Endothelial cell of umbilical vein (primary cell): Measurements from ENCODE around the gene MROH2A. TPM values are rescaled to one million over a fixed set of nuclear protein-coding genes. Genes with fewer than 3 reads are reported as not detected.

Experiments used
- BruUV-seq: library from RNA; stranded (reverse); fragments of 400-500 nt; replicated peaks from 2 replicates; lab custom pipeline; 2021; lab: Mats Ljungman, UMichigan
- CTCF ChIA-PET: fragments of 300-600, 350-600 bp; sonication (Branson Sonifier 250); formaldehyde crosslinking; loops from one replicate; lab custom pipeline; 2021; ENCODE audit warnings: antibody characterized with exemption, inconsistent platforms; lab: Charles Lee
- POLR2A ChIA-PET: fragments of 300-600, 350-600 bp; sonication (Branson Sonifier 250); formaldehyde crosslinking; loops from one replicate; lab custom pipeline; 2021; ENCODE audit warnings: antibody characterized with exemption, inconsistent platforms; lab: Charles Lee
- DNase-seq: peaks from one replicate; pipeline ENCODE4 v3.0.0-alpha.2; 2011; ENCODE audit warnings: low read depth, low spot score
- FAIRE-seq: peaks from 2 replicates; lab custom pipeline; 2011; peaks lifted over from hg19 to GRCh38; lab: Jason Lieb, UNC
- H2AFZ ChIP-seq: 2 replicates; pipeline ENCODE4 v1.6.0; 2012; ENCODE audit warnings: low read depth, low read length, control low read depth, inconsistent platforms
- H3K27ac ChIP-seq: 2 replicates; pipeline ENCODE4 v1.5.1; 2011; ENCODE audit warnings: low read depth, mild to moderate bottlenecking, control low read depth, low read length, moderate library complexity; ENCODE audit not compliant: insufficient read depth
- H3K27me3 ChIP-seq, 2 experiments: 2 replicates each; pipeline versions ENCODE4 v1.6.0 to v1.6.1; 2011; ENCODE audit warnings: low read length in 2 of 2, mixed read lengths in 1 of 2; ENCODE audit not compliant: control insufficient read depth in 2 of 2, insufficient read depth in 2 of 2
- H3K36me3 ChIP-seq, 2 experiments: 2 replicates in 1 of 2; 3 replicates in 1 of 2; pipeline ENCODE4 v1.5.1; 2011; ENCODE audit warnings: low read length in 2 of 2, mild to moderate bottlenecking in 1 of 2, moderate library complexity in 1 of 2; ENCODE audit not compliant: control insufficient read depth in 2 of 2, insufficient read depth in 2 of 2; ENCODE audit errors: extremely low read depth in 1 of 2
- H3K4me1 ChIP-seq: 3 replicates; pipeline ENCODE4 v1.5.1; 2011; ENCODE audit warnings: mild to moderate bottlenecking, low read length; ENCODE audit not compliant: control insufficient read depth, insufficient read depth; ENCODE audit errors: extremely low read depth
- H3K4me2 ChIP-seq: 2 replicates; pipeline ENCODE4 v1.6.1; 2011; ENCODE audit warnings: low read length, control low read depth, mixed read lengths; ENCODE audit not compliant: insufficient read depth
- H3K4me3 ChIP-seq, 3 experiments: fragments of 200-600 bp in 1 of 3; sonication (generic), shearing (Covaris generic) in 1 of 3; replicated peaks in 1 of 3; 2 replicates each; pipeline ENCODE4 v1.5.1; 2011 to 2016; ENCODE audit warnings: control low read depth in 3 of 3, low read length in 3 of 3, mild to moderate bottlenecking in 2 of 3, inconsistent platforms in 1 of 3, low read depth in 1 of 3, moderate library complexity in 1 of 3; ENCODE audit not compliant: insufficient read depth in 1 of 3
- H3K79me2 ChIP-seq: 2 replicates; pipeline ENCODE4 v1.6.0; 2012; ENCODE audit warnings: low read length, inconsistent platforms; ENCODE audit not compliant: control insufficient read depth, insufficient read depth
- H3K9ac ChIP-seq: replicated peaks from 2 replicates; pipeline ENCODE3; 2011; ENCODE audit warnings: low read length, control low read depth; ENCODE audit not compliant: insufficient read depth; ENCODE audit errors: extremely low read depth
- H3K9me1 ChIP-seq: replicated peaks from 3 replicates; pipeline ENCODE4 v1.6.0; 2011; ENCODE audit warnings: mild to moderate bottlenecking, low read length; ENCODE audit not compliant: control insufficient read depth, insufficient read depth; ENCODE audit errors: extremely low read depth
- H3K9me3 ChIP-seq: replicated peaks from 2 replicates; pipeline ENCODE4 v1.5.1; 2012; ENCODE audit warnings: low read length, inconsistent platforms; ENCODE audit not compliant: control insufficient read depth, insufficient read depth
- H4K20me1 ChIP-seq: replicated peaks from 2 replicates; pipeline ENCODE3; 2011; ENCODE audit warnings: mild to moderate bottlenecking, low read length; ENCODE audit not compliant: control insufficient read depth, insufficient read depth; ENCODE audit errors: extremely low read depth
- EZH2 ChIP-seq: IDR thresholded peaks from 2 replicates; pipeline ENCODE4 v1.6.1; 2012; ENCODE audit warnings: borderline replicate concordance, low read depth, mild to moderate bottlenecking, moderate library complexity, low read length, inconsistent platforms; ENCODE audit not compliant: severe bottlenecking
- FOS ChIP-seq: IDR thresholded peaks from 2 replicates; pipeline ENCODE4 v1.6.1; 2011; ENCODE audit warnings: mild to moderate bottlenecking, low read length, moderate library complexity, borderline replicate concordance; ENCODE audit not compliant: insufficient read depth
- GATA2 ChIP-seq: IDR thresholded peaks from 2 replicates; pipeline ENCODE4 v1.7.0; 2011; ENCODE audit warnings: low read depth, mild to moderate bottlenecking, moderate library complexity, mixed read lengths, low read length; ENCODE audit not compliant: insufficient read length, insufficient read depth
- JUN ChIP-seq: IDR thresholded peaks from 2 replicates; pipeline ENCODE4 v1.6.1; 2011; ENCODE audit warnings: borderline replicate concordance, low read depth; ENCODE audit not compliant: insufficient read length, insufficient read depth
- MYC ChIP-seq: IDR thresholded peaks from one replicate; pipeline ENCODE4 v1.6.1; 2011; ENCODE audit warnings: mild to moderate bottlenecking, low read depth, low read length
- POLR2A ChIP-seq: IDR thresholded peaks from 2 replicates; pipeline ENCODE4 v1.6.1; 2012; ENCODE audit warnings: low read depth, mild to moderate bottlenecking, control low read depth, low read length
- POLR2AphosphoS5 ChIP-seq: IDR thresholded peaks from 2 replicates; pipeline ENCODE4 v1.6.1; 2012; ENCODE audit warnings: low read depth, mild to moderate bottlenecking, control low read depth, low read length, moderate library complexity; ENCODE audit not compliant: insufficient read depth
- dilution Hi-C: fragments of 300-500 bp; cut with MboI; formaldehyde crosslinking; loops from one replicate; pipeline ENCODE4 v1.15.0; 2019; ENCODE audit warnings: low sequenced_read_pairs; ENCODE audit not compliant: extremely low pct_ligation_motif_present
- intact Hi-C: fragments of 100-400 bp; cut with micrococcal nuclease; formaldehyde crosslinking; loops from one replicate; pipeline ENCODE4 v1.10.0; 2022
- polyA plus RNA-seq, 4 experiments: library from polyadenylated mRNA; depleted of rRNA in 3 of 4; stranded (reverse) in 3 of 4; unstranded in 1 of 4; fragments of >200 nt; gene quantifications; 2 replicates each; pipeline versions ENCODE4 v1.2.1 to v1.2.3, GENCODE V29; 2011 to 2012; ENCODE audit warnings: missing spikeins in 1 of 4
- total RNA-seq: library from RNA; stranded (reverse); gene quantifications from 2 replicates; pipeline ENCODE4 v1.2.3, GENCODE V29; 2021
- TF ChIP-seq, protein P1 (sequence below): IDR thresholded peaks from 2 replicates; pipeline ENCODE4 v1.6.1; 2011; ENCODE audit not compliant: insufficient read depth, insufficient read length

Gene MROH2A
- total and polyA plus RNA-seq, 2 donors (not counting 3 experiments of a cell fraction or from before 2014, with no cell fraction given) = not detected

DNA sequence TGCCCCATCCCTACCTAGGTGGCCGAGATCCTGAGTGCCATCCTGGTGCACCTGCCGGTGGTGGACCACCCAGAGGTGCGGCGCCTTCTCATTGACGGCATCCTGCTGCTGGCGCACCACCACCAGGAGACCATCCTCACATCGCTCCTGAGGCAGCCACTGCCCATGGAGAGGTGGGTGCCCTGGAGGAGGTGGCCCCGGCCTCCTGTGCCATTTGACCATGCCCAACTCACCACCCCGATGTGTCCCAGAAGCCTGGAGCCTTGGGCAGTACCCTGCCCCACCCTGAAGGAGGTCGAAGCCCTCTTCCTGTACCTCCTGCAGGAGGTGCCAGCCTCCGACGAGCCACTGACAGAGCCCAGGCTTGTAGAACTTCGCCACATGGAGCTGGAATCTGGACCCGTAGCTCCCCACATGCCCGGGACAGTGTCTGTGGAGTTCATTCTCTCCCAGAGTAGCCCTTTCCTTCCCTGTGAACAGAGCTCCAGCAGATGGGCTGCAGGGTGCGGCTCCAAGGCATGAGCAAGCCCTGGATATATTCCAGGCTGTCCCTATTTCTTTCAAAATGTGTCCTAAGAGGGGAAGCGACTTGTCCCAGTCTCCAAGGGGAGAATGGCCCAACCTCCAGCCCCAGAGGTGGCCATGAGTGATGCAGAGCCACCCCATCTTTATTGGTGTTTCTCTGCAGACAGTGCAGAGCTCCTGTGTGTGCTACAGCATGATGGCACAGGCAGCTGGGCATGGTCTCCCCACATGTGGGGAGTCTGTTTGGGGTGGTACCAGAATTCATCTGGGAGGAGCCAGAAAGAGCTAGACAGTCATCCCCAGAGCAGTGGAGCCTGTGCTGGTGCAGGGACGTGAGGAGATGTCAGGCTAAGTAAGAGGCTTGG, 42.0 kb downstream of the MROH2A start:
- H3K27me3 ChIP-seq = no peaks in the 10 kb centered on the region
- dilution Hi-C loops = no loop called here
- POLR2A ChIA-PET = no interaction called here

DNA sequence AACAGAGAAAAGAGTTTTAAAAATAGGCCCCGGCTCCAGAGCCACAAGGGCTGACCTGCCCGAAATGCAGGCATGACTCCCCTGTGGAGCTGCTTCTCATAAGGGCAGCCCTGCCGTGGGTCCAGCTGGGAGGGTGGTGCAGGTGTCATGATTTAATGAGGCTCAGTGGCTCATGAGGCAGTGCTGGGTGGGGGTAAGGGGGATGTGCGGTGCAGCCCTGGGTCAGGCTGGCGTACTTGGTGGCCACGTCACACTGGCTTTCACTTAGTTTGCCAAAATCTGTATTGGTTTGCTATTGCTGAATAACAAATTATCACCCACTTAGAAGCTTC, 42.6 kb downstream of the MROH2A start:
- FAIRE-seq = no peak
- Histone ChIP-seq H3K9ac (no peak overlapping the region), H3K9me3 (no peaks in the 10 kb centered on the region), H3K27ac (no peak overlapping the region), H3K4me2 (no peak overlapping the region), H3K27me3 (no peaks in the 10 kb centered on the region), H3K79me2 (no peaks in the 10 kb centered on the region), H3K4me3 (no peak overlapping the region), H2AFZ (no peak overlapping the region), H3K36me3 (no peaks in the 10 kb centered on the region), H3K9me1 (no peaks in the 10 kb centered on the region), H4K20me1 (no peaks in the 10 kb centered on the region), H3K4me1 (no peaks in the 10 kb centered on the region)
- intact Hi-C loops (no loop called here), dilution Hi-C loops (no loop called here)
- TF ChIP-seq JUN (no peak), FOS (no peak), MYC (no peak), GATA2 (no peak), EZH2 (no peak)
- no TSS peak for BruUV-seq
- no peak for DNase-seq
- ChIA-PET POLR2A (no interaction called here), CTCF (no interaction called here)

More for the DNA sequence above, 42.0 kb downstream of the MROH2A start:
- no TSS peak for BruUV-seq
- Histone ChIP-seq H3K79me2 (no peaks in the 10 kb centered on the region), H4K20me1 (no peaks in the 10 kb centered on the region), H3K36me3 (no peaks in the 10 kb centered on the region), H3K27ac (no peak overlapping the region), H3K4me1 (no peaks in the 10 kb centered on the region), H3K9me3 (no peaks in the 10 kb centered on the region), H2AFZ (no peak overlapping the region), H3K4me2 (no peak overlapping the region), H3K4me3 (no peak overlapping the region), H3K9ac (no peak overlapping the region), H3K9me1 (no peaks in the 10 kb centered on the region)
- FAIRE-seq (no peak), DNase-seq (no peak)
- intact Hi-C loops = no loop called here
- CTCF ChIA-PET = no interaction called here
- TF ChIP-seq, protein P1, sequence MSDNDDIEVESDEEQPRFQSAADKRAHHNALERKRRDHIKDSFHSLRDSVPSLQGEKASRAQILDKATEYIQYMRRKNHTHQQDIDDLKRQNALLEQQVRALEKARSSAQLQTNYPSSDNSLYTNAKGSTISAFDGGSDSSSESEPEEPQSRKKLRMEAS = no peak
- TF ChIP-seq POLR2AphosphoS5 = no peak
- TF ChIP-seq JUN = no peak
- no peak for TF ChIP-seq POLR2A
